ENCODE data around the gene VILL.

Gene VILL

DNA sequence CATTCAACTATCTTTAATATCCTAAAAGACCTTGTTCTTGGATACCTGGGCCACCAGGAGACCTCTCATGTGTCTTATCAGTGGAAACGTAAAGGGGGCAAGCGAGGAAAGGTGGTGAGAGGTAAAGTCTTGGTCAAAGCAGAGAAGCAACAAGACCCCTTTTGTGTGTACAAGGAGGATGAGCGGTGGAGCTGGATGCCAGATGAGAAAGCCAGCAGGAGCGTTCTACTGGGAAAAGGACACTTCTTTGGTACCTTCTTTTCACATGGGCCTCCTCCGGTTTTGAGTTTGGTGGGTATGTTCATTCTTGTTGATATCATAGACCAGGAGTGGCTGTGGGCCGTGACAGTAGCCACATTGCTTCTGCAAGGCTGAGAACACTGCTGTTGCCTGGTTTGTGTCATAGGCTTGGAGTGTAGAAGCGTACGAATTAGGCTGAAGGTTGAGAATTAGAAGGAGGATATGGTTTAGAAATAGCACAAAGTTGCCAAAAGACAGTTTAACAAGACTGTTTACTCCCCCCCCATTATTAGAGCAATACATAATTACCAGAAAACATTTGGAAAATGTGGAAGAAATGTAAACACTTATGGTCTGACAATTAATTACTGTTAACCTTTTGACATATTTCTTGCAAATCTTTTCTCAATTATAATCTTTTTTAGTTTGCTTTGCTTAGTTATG is 46.8 kb upstream of the VILL start:
- H3K4me3 ChIP-seq (ENCODE audit: low read length), result no peak overlapping the region
- no peak overlapping the region for H3K4me2 ChIP-seq (ENCODE audit: low read length)
- TF ChIP-seq, protein P1, sequence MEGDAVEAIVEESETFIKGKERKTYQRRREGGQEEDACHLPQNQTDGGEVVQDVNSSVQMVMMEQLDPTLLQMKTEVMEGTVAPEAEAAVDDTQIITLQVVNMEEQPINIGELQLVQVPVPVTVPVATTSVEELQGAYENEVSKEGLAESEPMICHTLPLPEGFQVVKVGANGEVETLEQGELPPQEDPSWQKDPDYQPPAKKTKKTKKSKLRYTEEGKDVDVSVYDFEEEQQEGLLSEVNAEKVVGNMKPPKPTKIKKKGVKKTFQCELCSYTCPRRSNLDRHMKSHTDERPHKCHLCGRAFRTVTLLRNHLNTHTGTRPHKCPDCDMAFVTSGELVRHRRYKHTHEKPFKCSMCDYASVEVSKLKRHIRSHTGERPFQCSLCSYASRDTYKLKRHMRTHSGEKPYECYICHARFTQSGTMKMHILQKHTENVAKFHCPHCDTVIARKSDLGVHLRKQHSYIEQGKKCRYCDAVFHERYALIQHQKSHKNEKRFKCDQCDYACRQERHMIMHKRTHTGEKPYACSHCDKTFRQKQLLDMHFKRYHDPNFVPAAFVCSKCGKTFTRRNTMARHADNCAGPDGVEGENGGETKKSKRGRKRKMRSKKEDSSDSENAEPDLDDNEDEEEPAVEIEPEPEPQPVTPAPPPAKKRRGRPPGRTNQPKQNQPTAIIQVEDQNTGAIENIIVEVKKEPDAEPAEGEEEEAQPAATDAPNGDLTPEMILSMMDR (IDR thresholded peaks at IDR 0.05; ENCODE audit: low read depth, low read length), result no peak
- TF ChIP-seq EZH2phosphoT487 (IDR thresholded peaks at IDR 0.05; ENCODE audit: low read depth), result no peak
- 0 out of 2 replicates have a peak, but pooled peaks cover 4% of the 10 kb centered on the region for H3K27me3 ChIP-seq (ENCODE audit: low read depth, low read length)
- no peaks in the 10 kb centered on the region for H4K20me1 ChIP-seq (ENCODE audit: insufficient read depth, low read length)
- no peak overlapping the region for H3K27ac ChIP-seq (ENCODE audit: low read length)
- H3K4me1 ChIP-seq (ENCODE audit: low read length), result peaks cover 12% of the 10 kb centered on the region
- no peaks in the 10 kb centered on the region for H3K9me3 ChIP-seq (ENCODE audit: insufficient read depth, low read length)
- no peak overlapping the region for H2AFZ ChIP-seq (ENCODE audit: low read depth, low read length)
- no peak overlapping the region for H3K9ac ChIP-seq (ENCODE audit: low read length)
- no peaks in the 10 kb centered on the region for H3K79me2 ChIP-seq (ENCODE audit: low read length)
- H3K36me3 ChIP-seq (replicated peaks; ENCODE audit: low read depth, low read length), result no peaks in the 10 kb centered on the region

DNA sequence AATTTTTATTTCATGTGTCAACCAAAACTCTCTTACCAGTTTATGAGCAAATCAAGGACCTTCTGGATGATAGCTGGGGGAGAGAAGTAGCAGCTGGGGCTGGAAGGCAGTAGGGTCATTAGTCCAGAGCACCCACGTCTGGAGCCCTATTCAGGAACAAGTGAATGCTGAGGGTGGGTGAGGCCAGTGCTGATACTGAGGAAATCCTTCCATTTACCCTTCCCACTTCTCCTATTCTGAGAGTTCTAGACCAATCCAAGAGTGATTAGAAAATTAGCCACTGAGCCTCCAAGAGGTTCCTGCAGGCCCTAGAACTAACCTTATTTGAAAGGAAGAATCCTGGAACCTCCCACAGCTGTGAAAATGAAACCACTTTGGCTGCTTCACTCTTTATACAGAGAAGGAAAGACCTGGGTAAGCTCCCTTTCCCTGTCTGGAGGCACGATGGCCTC is 46.2 kb upstream of the VILL start:
- H3K79me2 ChIP-seq (ENCODE audit: low read length), result no peaks in the 10 kb centered on the region
- no peak for TF ChIP-seq EZH2phosphoT487 (IDR thresholded peaks at IDR 0.05; ENCODE audit: low read depth)
- TF ChIP-seq, protein P1 (IDR thresholded peaks at IDR 0.05; ENCODE audit: low read depth, low read length), result no peak
- no peaks in the 10 kb centered on the region for H3K9me3 ChIP-seq (ENCODE audit: insufficient read depth, low read length)
- no peak overlapping the region for H3K9ac ChIP-seq (ENCODE audit: low read length)
- no peak overlapping the region for H2AFZ ChIP-seq (ENCODE audit: low read depth, low read length)
- H3K27me3 ChIP-seq (ENCODE audit: low read depth, low read length), result no peaks in the 10 kb centered on the region
- no peaks in the 10 kb centered on the region for H4K20me1 ChIP-seq (ENCODE audit: insufficient read depth, low read length)
- H3K27ac ChIP-seq (ENCODE audit: low read length), result no peak overlapping the region
- H3K4me3 ChIP-seq (ENCODE audit: low read length), result no peak overlapping the region
- H3K4me1 ChIP-seq (ENCODE audit: low read length), result peaks cover 12% of the 10 kb centered on the region
- H3K36me3 ChIP-seq (replicated peaks; ENCODE audit: low read depth, low read length), result no peaks in the 10 kb centered on the region
- no peak overlapping the region for H3K4me2 ChIP-seq (ENCODE audit: low read length)

DNA sequence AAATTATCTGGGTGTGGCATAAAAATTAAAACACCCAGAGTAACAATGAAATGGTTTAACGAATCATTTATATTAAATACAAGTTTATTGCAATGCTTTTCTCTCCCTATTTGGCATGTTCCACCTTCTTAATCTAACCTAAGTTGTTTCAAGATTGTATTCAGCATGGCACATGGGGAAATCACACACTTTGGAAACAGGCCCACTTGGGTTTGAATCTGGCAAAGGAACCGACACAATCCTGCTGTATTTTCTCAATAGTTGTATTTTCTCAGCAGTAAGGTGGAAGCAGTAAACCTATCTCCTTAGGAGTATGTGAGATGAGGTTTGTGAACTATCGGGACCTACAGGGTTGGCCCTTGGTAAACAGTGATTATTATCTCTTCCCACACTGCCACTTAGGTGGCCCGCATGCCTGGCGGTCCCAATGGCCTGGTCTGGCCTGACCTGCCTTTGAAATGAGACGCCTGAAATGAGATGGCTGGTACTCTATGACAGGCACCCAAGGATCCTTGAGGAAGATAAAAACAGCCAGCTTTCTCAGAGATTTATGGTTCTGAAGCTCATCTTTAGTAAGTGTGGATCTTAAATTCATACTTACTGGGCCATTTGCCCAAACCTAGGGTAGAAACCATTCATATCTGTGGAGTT is 45.3 kb upstream of the VILL start:
- no peak overlapping the region for H2AFZ ChIP-seq (ENCODE audit: low read depth, low read length)
- no peaks in the 10 kb centered on the region for H3K36me3 ChIP-seq (replicated peaks; ENCODE audit: low read depth, low read length)
- TF ChIP-seq EZH2phosphoT487 (IDR thresholded peaks at IDR 0.05; ENCODE audit: low read depth), result no peak
- TF ChIP-seq, protein P1 (IDR thresholded peaks at IDR 0.05; ENCODE audit: low read depth, low read length), result no peak
- no peak overlapping the region for H3K4me2 ChIP-seq (ENCODE audit: low read length)
- no peaks in the 10 kb centered on the region for H3K27me3 ChIP-seq (ENCODE audit: low read depth, low read length)
- H3K27ac ChIP-seq (ENCODE audit: low read length), result no peak overlapping the region
- no peaks in the 10 kb centered on the region for H4K20me1 ChIP-seq (ENCODE audit: insufficient read depth, low read length)
- no peaks in the 10 kb centered on the region for H3K79me2 ChIP-seq (ENCODE audit: low read length)
- H3K4me1 ChIP-seq (ENCODE audit: low read length), result peaks cover 12% of the 10 kb centered on the region
- no peak overlapping the region for H3K9ac ChIP-seq (ENCODE audit: low read length)
- no peaks in the 10 kb centered on the region for H3K9me3 ChIP-seq (ENCODE audit: insufficient read depth, low read length)
- H3K4me3 ChIP-seq (ENCODE audit: low read length), result no peak overlapping the region

DNA sequence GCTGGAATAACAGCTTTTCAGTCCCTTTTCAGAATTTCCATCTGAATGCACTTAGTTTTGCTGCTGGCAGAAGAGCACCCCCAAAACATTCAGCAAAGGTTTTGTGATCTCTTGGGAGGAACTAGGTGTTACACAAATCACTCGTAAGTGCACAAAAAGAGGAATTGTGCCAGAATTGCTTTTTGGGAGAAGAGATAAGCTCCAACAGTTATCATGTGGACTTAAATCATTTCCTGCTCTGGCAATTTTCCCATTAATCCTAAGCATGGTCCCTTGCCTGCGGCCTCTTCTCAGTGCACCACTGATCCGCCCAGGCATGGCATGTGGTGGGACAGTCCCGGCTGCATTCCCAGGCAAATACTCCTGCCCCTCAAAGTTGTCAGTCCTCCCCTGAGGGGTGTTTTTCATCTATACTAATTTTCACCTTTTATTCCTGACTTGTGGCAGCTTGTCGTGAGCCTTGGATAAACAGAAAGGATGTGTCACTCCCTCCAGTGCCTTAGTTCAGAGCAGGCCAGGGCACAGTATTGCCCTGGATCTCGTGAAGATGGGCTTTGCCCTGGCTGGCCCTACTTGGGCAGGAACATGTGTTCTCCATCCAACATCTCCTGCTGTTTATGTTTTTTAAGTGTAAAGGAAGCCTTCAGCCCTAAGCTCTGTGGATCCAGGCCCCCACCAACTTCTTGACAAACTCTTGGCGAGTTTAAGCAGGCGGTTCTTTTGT is 44.6 kb upstream of the VILL start:
- H3K9ac ChIP-seq (ENCODE audit: low read length), result no peak overlapping the region
- H3K4me1 ChIP-seq (ENCODE audit: low read length), result peaks cover 12% of the 10 kb centered on the region
- H3K27me3 ChIP-seq (ENCODE audit: low read depth, low read length), result no peaks in the 10 kb centered on the region
- no peaks in the 10 kb centered on the region for H3K79me2 ChIP-seq (ENCODE audit: low read length)
- H3K4me3 ChIP-seq (ENCODE audit: low read length), result no peak overlapping the region
- H4K20me1 ChIP-seq (ENCODE audit: insufficient read depth, low read length), result no peaks in the 10 kb centered on the region
- TF ChIP-seq, protein P1 (IDR thresholded peaks at IDR 0.05; ENCODE audit: low read depth, low read length), result no peak
- TF ChIP-seq EZH2phosphoT487 (IDR thresholded peaks at IDR 0.05; ENCODE audit: low read depth), result no peak
- no peak overlapping the region for H3K4me2 ChIP-seq (ENCODE audit: low read length)
- H2AFZ ChIP-seq (ENCODE audit: low read depth, low read length), result no peak overlapping the region
- no peaks in the 10 kb centered on the region for H3K9me3 ChIP-seq (ENCODE audit: insufficient read depth, low read length)
- no peak overlapping the region for H3K27ac ChIP-seq (ENCODE audit: low read length)
- H3K36me3 ChIP-seq (replicated peaks; ENCODE audit: low read depth, low read length), result no peaks in the 10 kb centered on the region

Data from OCI-LY3 (cell line).